ENCODE measurements around the gene DLGAP3.

DNA sequence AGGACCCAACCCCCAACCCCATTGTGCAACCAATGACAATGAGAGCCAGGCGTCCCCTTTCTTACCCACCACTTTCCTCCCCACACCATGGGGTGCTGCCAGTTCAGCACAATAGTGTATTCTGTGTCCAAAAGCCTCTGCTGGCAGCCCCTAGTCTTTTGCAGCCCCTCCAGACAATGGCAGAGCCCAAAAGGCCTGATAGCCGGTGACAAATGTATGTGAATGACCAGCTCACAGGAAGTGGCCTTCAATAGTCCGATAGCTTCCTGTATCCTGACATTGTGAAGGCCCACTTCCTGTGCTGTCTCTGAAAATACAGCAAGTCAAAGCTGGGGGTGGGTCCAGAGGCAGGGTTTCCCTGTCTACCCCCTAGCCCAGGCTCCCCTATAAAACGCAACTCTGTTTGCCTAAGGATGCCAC, 86.5 kb downstream of the DLGAP3 start:
- TF ChIP-seq, protein P1, sequence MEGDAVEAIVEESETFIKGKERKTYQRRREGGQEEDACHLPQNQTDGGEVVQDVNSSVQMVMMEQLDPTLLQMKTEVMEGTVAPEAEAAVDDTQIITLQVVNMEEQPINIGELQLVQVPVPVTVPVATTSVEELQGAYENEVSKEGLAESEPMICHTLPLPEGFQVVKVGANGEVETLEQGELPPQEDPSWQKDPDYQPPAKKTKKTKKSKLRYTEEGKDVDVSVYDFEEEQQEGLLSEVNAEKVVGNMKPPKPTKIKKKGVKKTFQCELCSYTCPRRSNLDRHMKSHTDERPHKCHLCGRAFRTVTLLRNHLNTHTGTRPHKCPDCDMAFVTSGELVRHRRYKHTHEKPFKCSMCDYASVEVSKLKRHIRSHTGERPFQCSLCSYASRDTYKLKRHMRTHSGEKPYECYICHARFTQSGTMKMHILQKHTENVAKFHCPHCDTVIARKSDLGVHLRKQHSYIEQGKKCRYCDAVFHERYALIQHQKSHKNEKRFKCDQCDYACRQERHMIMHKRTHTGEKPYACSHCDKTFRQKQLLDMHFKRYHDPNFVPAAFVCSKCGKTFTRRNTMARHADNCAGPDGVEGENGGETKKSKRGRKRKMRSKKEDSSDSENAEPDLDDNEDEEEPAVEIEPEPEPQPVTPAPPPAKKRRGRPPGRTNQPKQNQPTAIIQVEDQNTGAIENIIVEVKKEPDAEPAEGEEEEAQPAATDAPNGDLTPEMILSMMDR (IDR thresholded peaks at IDR 0.05): no peak
- no peak for TF ChIP-seq POLR2AphosphoS5 (IDR thresholded peaks at IDR 0.05; ENCODE audit: insufficient read depth in 1 of 2, low read depth in 1 of 2)
